HepG2 (cell line): Measurements from ENCODE around the gene VPREB1. TPM values are rescaled to one million over a fixed set of nuclear protein-coding genes. Genes with fewer than 3 reads are reported as not detected.

ENCODE experiments used
- ATAC-seq: fragments of 200-7000 bp; cut with Tn5 transposase; 3 replicates; pipeline ENCODE4 v1.9.1; 2020; ENCODE audit warnings: mild to moderate bottlenecking, moderate library complexity
- BruUV-seq: library from RNA; stranded (reverse); fragments of 400-500 nt; replicated peaks from 2 replicates; lab custom pipeline; 2021; lab: Mats Ljungman, UMichigan
- CTCF ChIA-PET: fragments of 300-600 bp; formaldehyde crosslinking; extraction: SDS; loops from one replicate; lab custom pipeline; 2021; ENCODE audit warnings: low total read pairs, inconsistent platforms, low intra/inter-chr PET ratio; lab: Yijun Ruan, JAX
- POLR2A ChIA-PET: fragments of 350-600 bp; sonication (Branson Sonifier 250); formaldehyde crosslinking; loops from one replicate; lab custom pipeline; 2020; ENCODE audit warnings: antibody characterized with exemption, inconsistent platforms; lab: Yijun Ruan, JAX
- DNase-seq: peaks from one replicate; pipeline ENCODE4 v3.0.0-alpha.2; 2015; ENCODE audit warnings: low spot score
- FAIRE-seq: peaks from 3 replicates; lab custom pipeline; 2011; peaks lifted over from hg19 to GRCh38; lab: Jason Lieb, UNC
- H2AFZ ChIP-seq: one replicate; pipeline ENCODE4 v1.6.1; 2011; ENCODE audit warnings: low read length, inconsistent platforms
- H3K27ac ChIP-seq: fragments of 300-600 bp; 3 replicates; pipeline ENCODE4 v1.8.0; 2011; ENCODE audit warnings: mixed run types, mild to moderate bottlenecking, mixed read lengths, low read length, inconsistent platforms; ENCODE audit not compliant: insufficient read depth; ENCODE audit errors: extremely low read length
- H3K27me3 ChIP-seq, 2 experiments: fragments of 200-600 bp in 1 of 2; 2 replicates in 1 of 2; 3 replicates in 1 of 2; pipeline versions ENCODE4 v1.6.0 to v1.8.0; 2011; ENCODE audit warnings: low read length in 2 of 2, mild to moderate bottlenecking in 2 of 2, moderate library complexity in 2 of 2, inconsistent platforms in 1 of 2; ENCODE audit not compliant: insufficient read depth in 2 of 2, control insufficient read depth in 1 of 2
- H3K36me3 ChIP-seq, 2 experiments: fragments of 200-600 bp in 1 of 2; replicated peaks in 1 of 2; 2 replicates in 1 of 2; 3 replicates in 1 of 2; pipeline versions ENCODE4 v1.5.1 to v1.8.0; 2011; ENCODE audit warnings: low read length in 2 of 2, inconsistent platforms in 1 of 2; ENCODE audit not compliant: insufficient read depth in 2 of 2, control insufficient read depth in 1 of 2
- H3K4me1 ChIP-seq: 2 replicates; pipeline ENCODE4 v1.5.1; 2012; ENCODE audit warnings: low read length, inconsistent platforms; ENCODE audit not compliant: insufficient read depth
- H3K4me2 ChIP-seq: 2 replicates; pipeline ENCODE4 v1.6.0; 2011; ENCODE audit warnings: low read depth, low read length, inconsistent platforms
- H3K4me3 ChIP-seq, 3 experiments: fragments of 200-600 bp in 1 of 3; sonication (generic), shearing (Covaris generic) in 1 of 3; replicated peaks in 1 of 3; 2 replicates each; pipeline ENCODE4 v1.5.1; 2011 to 2016; ENCODE audit warnings: low read length in 3 of 3, inconsistent platforms in 2 of 3, low read depth in 2 of 3, mild to moderate bottlenecking in 2 of 3, control low read depth in 1 of 3, mixed read lengths in 1 of 3; ENCODE audit not compliant: insufficient read depth in 1 of 3
- H3K79me2 ChIP-seq: one replicate; pipeline ENCODE4 v1.6.1; 2011; ENCODE audit warnings: low read length, inconsistent platforms; ENCODE audit not compliant: insufficient read depth
- H3K9ac ChIP-seq: 2 replicates; pipeline ENCODE4 v1.6.0; 2011; ENCODE audit warnings: mild to moderate bottlenecking, low read depth, low read length, inconsistent platforms; ENCODE audit not compliant: insufficient read depth
- H3K9me3 ChIP-seq: 2 replicates; pipeline ENCODE4 v1.5.1; 2012; ENCODE audit warnings: mild to moderate bottlenecking, low read length
- H4K20me1 ChIP-seq: 2 replicates; pipeline ENCODE4 v1.6.0; 2011; ENCODE audit warnings: inconsistent platforms, mild to moderate bottlenecking, low read length, moderate library complexity; ENCODE audit not compliant: insufficient read depth
- CCAR2 ChIP-seq: fragments of 200-400 bp; formaldehyde crosslinking; optimal IDR thresholded peaks from 2 replicates; pipeline ENCODE3; 2018; ENCODE audit warnings: low read depth, mild to moderate bottlenecking, low read length, moderate library complexity
- FOXO4 ChIP-seq: sonication (generic); formaldehyde crosslinking; conservative IDR thresholded peaks from 2 replicates; pipeline ENCODE4 v1.8.1; 2023; ENCODE audit warnings: missing genetic modification reagents
- GATAD2A ChIP-seq: IDR thresholded peaks from 2 replicates; pipeline ENCODE4 v1.6.1; 2016
- ISX ChIP-seq: sonication (generic); formaldehyde crosslinking; conservative IDR thresholded peaks from 2 replicates; pipeline ENCODE4 v1.5.0; 2020; ENCODE audit warnings: missing genetic modification reagents
- MAFG ChIP-seq: sonication (generic); formaldehyde crosslinking; IDR thresholded peaks from 2 replicates; pipeline ENCODE4 v1.5.1; 2020; ENCODE audit warnings: mild to moderate bottlenecking, missing genetic modification reagents
- MED8 ChIP-seq: sonication (generic); formaldehyde crosslinking; IDR thresholded peaks from 2 replicates; pipeline ENCODE4 v1.8.1; 2023; ENCODE audit warnings: mild to moderate bottlenecking, missing genetic modification reagents; ENCODE audit not compliant: insufficient replicate concordance
- POGZ ChIP-seq: sonication (generic); formaldehyde crosslinking; IDR thresholded peaks from 2 replicates; pipeline ENCODE4 v1.4.0; 2020; ENCODE audit warnings: mild to moderate bottlenecking, missing genetic modification reagents
- SNAPC5 ChIP-seq: sonication (generic); formaldehyde crosslinking; IDR thresholded peaks from 2 replicates; pipeline ENCODE4 v1.8.1; 2023; ENCODE audit warnings: mild to moderate bottlenecking, missing genetic modification reagents, borderline replicate concordance
- ZC3H13 ChIP-seq: sonication (generic); formaldehyde crosslinking; IDR thresholded peaks from 2 replicates; pipeline ENCODE4 v1.8.1; 2023; ENCODE audit warnings: mild to moderate bottlenecking, missing genetic modification reagents, moderate library complexity
- ZHX2 ChIP-seq, 2 experiments: sonication (generic) in 1 of 2; formaldehyde crosslinking in 1 of 2; IDR thresholded peaks; 2 replicates each; pipeline versions ENCODE4 v1.6.1 to v1.9.0; 2014 to 2022; ENCODE audit warnings: antibody characterized with exemption in 1 of 2, borderline replicate concordance in 1 of 2, inconsistent platforms in 1 of 2, low read depth in 1 of 2, missing genetic modification reagents in 1 of 2
- ZNF18 ChIP-seq: sonication (generic); formaldehyde crosslinking; IDR thresholded peaks from 2 replicates; pipeline ENCODE4 v1.8.0; 2022; ENCODE audit warnings: mild to moderate bottlenecking, missing genetic modification reagents; ENCODE audit not compliant: insufficient replicate concordance
- ZNF468 ChIP-seq: sonication (generic); formaldehyde crosslinking; IDR thresholded peaks from 2 replicates; pipeline ENCODE4 v1.8.0; 2022; ENCODE audit warnings: mild to moderate bottlenecking, moderate library complexity, missing genetic modification reagents
- ZNF670 ChIP-seq: sonication (generic); formaldehyde crosslinking; IDR thresholded peaks from 2 replicates; pipeline ENCODE4 v1.8.0; 2022; ENCODE audit warnings: mild to moderate bottlenecking, missing genetic modification reagents, borderline replicate concordance
- ZNF768 ChIP-seq: sonication (generic); formaldehyde crosslinking; IDR thresholded peaks from 2 replicates; pipeline ENCODE4 v1.4.0; 2020; ENCODE audit warnings: missing genetic modification reagents
- WGBS: methylation state at CpG from one replicate; pipeline ENCODE4 v1.1.6; 2017; ENCODE audit warnings: low lambda C conversion rate; 5-methylcytosine and 5-hydroxymethylcytosine counted together
- in situ Hi-C: cut with HindIII; loops from 2 replicates; pipeline ENCODE4 v1.10.0; 2017; ENCODE audit warnings: low pct_unique_long_range_greater_than_20kb; ENCODE audit not compliant: extremely low pct_ligation_motif_present
- intact Hi-C: fragments of 100-400 bp; cut with micrococcal nuclease; formaldehyde crosslinking; loops from one replicate; pipeline ENCODE4 v1.10.0; 2022; ENCODE audit not compliant: unreplicated experiment
- polyA plus RNA-seq, 8 experiments: library from polyadenylated mRNA; depleted of rRNA in 3 of 8; stranded (reverse) in 7 of 8; unstranded in 1 of 8; fragments of >200 nt; fragmentation: Illumina TruSeq in 4 of 8; extraction: Trizol in 4 of 8; gene quantifications; 2 replicates each; pipeline versions ENCODE4 v1.2.1 to v1.2.3, GENCODE V29; 2011 to 2016; ENCODE audit warnings: low read depth in 4 of 8, missing spikeins in 1 of 8, mixed read lengths in 1 of 8; ENCODE audit not compliant: insufficient read depth in 1 of 8
- total RNA-seq, 5 experiments: library from RNA; depleted of rRNA; stranded (reverse); fragments of >200 nt; fragmentation: Illumina TruSeq; extraction: Trizol; gene quantifications; 2 replicates each; pipeline ENCODE4 v1.2.3, GENCODE V29; 2016; ENCODE audit warnings: low read depth in 1 of 5

The VPREB1 gene
- total and polyA plus RNA-seq, 2 of the 13 experiments (the other 11 are each of a cell fraction or from before 2014, with no cell fraction given), result not detected

- no TSS peak for BruUV-seq
- H3K27me3 ChIP-seq, result peaks cover 0 to 10% of the 10 kb centered on the region in 2 experiments; a peak in 1 of 5 replicates
- no peak overlapping the region for H3K9ac ChIP-seq
- H3K9me3 ChIP-seq, result no peaks in the 10 kb centered on the region
- in situ Hi-C loops, result loop anchor here (25.0 kb wide), 1 partner anchor 127 kb away; no protein-coding TSS in a partner anchor
- H3K4me2 ChIP-seq, result no peak overlapping the region
- no peak for DNase-seq
- intact Hi-C loops, result no loop called here
- no peak for FAIRE-seq
- ChIA-PET CTCF (no interaction called here), POLR2A (no interaction called here)
- H3K79me2 ChIP-seq, result no peaks in the 10 kb centered on the region
- peaks cover 13% of the 10 kb centered on the region for H3K4me1 ChIP-seq
- 33% methylated on average over 4 of the region's 4 CpGs for WGBS
- H3K27ac ChIP-seq, result no peak overlapping the region
- ATAC-seq, result no peak
- no peaks in the 10 kb centered on the region for H4K20me1 ChIP-seq
- no peaks in the 10 kb centered on the region for H3K36me3 ChIP-seq
- H3K4me3 ChIP-seq, result no peak overlapping the region
- no peak overlapping the region for H2AFZ ChIP-seq
- TF ChIP-seq ZC3H13 (CRISPR knock-in tag), result no peak
- TF ChIP-seq GATAD2A (CRISPR knock-in tag), result no peak
- no peak for TF ChIP-seq ISX (CRISPR knock-in tag)
- no peak for TF ChIP-seq MAFG (CRISPR knock-in tag)
- no peak for TF ChIP-seq ZNF18
- TF ChIP-seq SNAPC5 (CRISPR knock-in tag), result no peak
- no peak for TF ChIP-seq MED8 (CRISPR knock-in tag)
- no peak for TF ChIP-seq POGZ (CRISPR knock-in tag)
- TF ChIP-seq ZNF468, result no peak
- TF ChIP-seq FOXO4, result no peak
- TF ChIP-seq ZHX2 (IDR thresholded peaks at IDR 0.05; ENCODE audit: low read depth), result no peak
- TF ChIP-seq ZHX2 (CRISPR knock-in tag; IDR thresholded peaks at IDR 0.05; ENCODE audit: borderline replicate concordance), result no peak
- no peak for TF ChIP-seq ZNF670 (CRISPR knock-in tag)
- no peak for TF ChIP-seq ZNF768 (CRISPR knock-in tag)
- TF ChIP-seq CCAR2, result no peak
Measured at GRCh38 chr22:22210375-22210774, 34.2 kb upstream of the VPREB1 start.
